GM18520 (cell line): ENCODE data around the gene TNIK.

ENCODE experiments used
- ATAC-seq: cut with Tn5 transposase; IDR thresholded peaks from one replicate; pipeline ENCODE4 v1.9.1; 2021; ENCODE audit not compliant: unreplicated experiment

Gene TNIK

DNA sequence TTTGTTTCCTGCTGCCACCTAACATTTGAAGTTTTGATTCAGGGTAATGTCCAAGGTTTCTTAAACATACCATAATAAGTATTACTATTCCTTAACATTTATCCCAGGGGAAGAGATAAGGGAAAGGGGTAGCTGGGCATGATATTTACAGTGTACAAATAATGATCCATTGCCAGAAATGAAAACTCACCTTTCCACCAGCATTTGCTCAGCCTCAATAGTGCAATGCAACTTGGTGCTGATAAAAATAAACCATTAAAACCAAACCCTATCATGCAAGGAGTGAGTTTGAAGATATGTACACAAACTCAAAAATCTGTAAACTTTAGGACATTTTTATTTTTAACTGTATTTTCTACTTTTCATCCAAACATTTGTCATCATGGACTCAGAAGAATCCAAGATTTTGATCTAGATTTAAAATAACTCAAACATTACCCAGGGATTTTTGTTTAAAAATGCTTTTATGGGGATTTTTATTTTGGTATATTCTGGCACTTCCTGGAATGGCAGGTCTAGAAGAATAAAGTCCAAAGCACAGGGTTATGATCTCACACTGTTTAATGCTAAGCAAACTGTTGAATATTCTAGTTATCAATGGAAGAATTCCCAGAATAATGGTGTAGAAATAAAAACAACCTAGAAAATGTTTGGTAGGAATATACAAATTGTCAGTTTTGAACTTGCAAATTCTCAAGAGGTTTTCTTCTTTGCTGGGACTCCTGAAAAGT is 401.2 kb downstream of the TNIK start:
- ATAC-seq: no peak

DNA sequence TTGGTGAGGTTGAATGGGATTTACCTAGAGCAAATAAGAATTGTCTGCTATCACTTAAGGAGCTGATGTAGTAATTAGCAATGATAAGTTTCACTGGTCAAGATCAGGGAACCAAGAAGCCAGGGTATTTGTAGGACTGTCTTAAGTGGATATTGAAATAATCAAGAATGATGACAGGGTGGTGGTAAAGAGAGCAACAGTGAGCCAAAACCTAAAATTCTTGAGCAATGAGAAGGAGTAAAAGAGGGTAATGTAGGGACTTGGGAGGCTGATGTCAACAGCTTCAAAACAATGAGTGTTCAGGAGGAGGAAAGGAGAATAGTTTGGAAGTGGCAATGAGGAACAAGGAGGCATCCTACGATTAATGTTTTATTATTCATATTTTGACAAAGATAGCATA is 402.1 kb downstream of the TNIK start:
- ATAC-seq: no peak

DNA sequence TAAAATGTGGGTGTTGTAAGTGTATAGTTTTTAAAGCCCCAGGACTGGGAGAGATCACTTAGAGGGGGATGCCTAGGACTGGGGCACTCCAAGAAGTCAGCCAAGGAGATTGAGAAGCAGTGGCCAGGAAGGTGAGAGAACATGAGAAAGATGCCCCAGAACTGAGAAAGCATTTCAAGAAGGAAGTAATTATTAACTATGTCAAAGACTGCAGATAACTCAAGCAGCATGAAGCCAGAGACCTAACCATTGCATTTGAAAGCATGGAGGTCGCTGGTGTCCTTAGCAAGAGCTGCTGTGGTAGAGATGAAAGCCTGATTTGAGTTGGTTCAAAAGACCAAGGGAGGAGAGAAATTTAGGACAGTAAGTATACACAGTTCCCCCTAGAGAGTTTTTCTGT is 403.1 kb downstream of the TNIK start:
- no peak for ATAC-seq

DNA sequence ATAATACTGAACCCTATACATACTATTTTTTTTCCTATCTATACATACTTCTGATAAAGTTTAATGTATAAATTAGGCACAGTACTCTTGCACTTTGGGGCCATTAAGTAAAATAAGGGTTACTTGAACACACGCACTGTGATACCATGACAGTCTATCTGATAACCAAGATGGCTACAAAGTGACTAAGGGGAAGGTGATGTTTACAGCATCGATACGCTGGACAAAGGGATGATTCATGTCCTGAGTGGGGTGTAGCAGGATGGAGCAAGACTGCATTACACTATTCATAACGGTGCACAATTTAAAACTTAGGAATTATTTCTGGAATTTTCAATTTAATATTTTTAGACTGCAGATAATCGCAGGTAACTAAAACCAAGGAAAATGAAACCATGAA is 403.7 kb downstream of the TNIK start:
- ATAC-seq: no peak

DNA sequence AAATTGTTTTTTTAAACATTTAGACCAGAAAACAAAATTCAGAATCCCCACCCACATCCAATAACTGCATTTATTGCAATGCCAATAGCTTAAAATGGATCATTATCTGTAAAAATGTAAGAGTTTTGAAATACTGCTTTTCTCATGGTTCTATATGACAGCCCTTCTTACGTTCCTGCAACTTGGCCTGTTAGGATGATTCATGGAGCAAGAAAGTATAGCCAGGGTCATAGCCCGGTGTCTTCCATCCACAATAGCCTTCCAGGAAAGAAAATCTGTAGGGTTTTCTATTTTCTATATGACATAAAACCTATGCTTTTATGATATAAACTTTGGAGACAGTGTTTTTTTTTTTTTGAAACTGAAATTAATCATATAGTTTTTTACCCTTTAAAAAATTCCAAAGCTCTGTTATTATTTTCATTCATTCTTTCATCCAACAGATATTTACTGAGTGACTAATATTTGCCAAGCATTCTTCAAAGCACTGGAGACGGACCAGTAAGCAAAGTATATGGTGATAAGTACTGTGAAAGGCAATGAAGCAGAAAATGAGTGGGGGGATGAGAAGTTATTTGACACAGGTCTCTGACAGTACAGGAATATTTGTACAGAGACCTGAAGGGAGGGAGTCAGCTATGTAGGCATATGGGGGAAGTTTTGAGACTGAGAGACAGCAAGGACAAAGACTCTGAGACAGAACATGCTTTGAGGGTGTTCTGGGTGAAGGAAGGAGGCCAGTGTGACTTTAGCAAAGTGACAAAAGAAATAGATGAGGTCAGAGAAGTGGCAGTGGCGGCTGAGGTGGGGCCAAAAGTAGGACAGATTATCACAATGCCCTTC is 404.6 kb downstream of the TNIK start:
- no peak for ATAC-seq

DNA sequence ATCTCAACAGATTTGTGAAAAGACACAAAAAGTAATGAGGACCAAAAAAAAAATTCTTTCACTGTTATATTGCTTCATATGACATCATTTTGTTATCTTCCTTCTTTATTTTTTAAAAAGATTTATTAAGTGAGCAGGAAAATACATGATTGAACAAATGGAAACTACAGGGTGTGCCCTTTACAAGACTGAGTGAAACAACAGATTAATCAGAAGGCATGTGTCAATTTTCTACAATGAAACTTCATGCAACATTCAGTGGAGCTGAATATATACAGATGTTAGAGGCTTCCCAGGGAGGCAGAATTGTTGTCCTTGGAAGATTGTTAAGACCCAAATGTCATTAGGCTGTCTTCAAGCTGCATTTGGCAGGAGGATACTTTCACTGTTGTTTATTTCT is 405.3 kb downstream of the TNIK start:
- no peak for ATAC-seq

DNA sequence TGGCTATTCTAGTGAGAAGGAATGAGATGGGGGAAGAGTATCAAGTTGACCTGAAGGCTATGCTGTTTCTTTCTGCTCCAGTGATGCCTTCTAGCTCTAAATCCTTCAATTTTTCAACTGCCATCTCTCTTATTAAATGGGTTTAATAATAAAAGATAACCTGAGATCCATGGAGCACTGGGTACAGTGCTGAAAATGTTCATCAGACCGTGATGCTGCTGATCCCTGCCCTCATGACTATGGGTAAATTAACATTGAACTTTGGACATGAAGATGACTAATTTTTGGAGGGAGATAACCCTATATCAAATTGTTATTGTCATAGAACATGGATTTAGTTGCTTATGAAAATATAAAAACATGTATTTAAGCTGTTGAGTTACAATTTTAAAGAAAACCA is 406.0 kb downstream of the TNIK start:
- ATAC-seq: no peak

DNA sequence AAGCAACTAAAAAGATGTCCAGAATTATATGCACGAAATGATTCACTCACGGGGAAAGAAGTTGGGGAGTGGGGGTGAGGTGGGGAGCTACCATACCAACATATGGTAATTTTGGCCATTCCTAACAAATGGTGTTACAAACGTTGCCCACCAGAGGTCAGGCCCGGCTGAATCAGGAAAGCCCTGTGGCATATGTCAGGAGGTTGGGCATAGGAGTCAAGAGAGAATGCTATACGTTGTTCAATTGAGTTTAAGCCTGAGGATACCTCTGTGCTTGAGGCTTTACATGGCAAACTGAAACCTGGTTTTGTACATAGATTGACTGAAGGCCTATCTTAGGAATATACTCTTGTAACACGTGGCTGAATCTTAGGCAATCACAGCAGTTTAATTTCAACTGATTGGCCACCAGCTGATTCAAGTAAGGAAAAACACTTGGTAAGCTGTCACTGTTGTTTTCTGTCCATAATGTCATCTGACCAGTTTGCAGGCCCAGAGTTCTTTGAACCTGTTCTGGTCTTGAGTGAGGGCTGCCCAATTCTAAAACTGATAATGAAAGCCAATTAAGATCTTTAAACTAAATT is 410.3 kb downstream of the TNIK start:
- ATAC-seq: peak; percentile 63

DNA sequence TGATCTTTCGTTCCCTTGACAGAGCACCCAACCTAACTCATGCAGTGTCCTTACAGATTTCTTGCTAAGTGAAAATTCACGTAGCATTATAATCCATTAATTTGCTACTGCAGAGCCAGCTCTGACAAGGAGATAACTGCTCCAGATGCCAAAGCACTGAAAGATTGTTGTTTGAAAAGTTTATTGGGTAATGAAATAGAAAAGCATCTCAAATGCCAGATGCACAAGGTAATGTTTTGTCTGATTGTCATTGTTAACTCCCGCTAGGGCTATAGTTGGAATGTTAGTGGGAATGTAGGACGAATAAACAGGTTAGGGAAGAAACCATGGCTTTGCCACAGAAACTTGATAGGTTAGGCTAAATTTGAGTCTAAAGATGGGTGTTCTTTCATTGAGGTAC is 413.4 kb downstream of the TNIK start:
- no peak for ATAC-seq

DNA sequence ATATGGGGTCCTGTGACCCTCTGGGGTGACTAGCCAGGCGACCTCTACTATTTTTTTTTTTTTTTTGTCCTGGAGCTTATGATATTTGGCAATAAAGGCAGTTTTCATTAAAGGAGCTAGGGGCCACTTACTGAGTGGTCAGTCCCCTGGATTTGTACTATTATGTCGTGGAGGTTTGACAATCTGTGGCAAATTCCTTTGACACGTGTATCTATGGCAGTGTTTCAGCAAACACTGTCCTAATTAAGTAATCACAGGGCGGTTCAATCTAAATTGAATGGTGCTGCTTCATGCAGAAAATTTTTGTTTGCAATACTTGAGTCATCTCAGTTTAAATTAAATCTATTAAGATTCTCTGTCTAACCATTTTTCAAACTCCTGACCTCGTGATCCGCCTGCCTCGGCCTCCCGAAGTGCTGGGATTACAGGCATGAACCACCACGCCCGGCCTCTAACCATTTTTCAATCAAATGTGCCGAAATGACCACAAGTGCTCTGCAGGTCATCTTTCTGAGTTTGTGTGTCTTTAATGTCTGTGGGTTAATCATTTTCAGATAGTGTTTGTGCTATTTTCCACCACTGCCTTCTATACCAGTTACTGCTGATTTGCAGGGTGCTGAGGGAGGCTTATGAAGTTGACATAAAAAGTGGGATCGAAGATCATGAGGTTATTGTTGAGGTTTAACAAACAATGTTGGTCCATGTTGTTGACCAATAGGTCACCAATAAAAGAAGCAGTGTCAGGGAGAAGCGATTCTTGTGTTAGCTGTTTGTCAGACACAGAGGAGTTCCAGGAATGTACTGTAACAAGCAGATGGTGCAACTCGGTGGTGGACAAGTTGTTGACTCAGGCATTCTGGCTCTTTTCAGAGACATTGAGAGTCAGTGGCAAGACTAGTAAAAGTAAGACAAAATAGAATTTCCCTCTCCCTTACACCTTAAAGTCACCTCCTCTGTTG is 415.1 kb downstream of the TNIK start:
- no peak for ATAC-seq

DNA sequence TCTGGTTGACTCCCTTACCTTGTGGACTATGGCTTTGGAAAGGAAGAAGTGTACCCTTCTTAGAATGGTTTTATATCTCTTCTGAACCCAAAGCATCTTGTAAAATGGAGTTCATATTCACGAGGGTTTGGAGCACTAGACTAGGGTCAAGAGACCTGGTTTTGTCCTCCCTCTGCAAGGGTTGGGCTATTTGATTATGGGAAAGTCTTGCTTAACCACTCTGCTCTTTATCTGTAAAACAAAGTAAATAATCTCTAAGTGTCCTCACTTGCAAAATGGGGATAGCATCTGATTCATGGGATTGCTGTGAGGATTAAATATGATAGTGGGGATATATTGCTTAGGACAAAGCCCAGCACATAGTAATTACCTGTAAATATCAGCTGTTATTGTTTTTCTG is 415.8 kb downstream of the TNIK start:
- no peak for ATAC-seq

DNA sequence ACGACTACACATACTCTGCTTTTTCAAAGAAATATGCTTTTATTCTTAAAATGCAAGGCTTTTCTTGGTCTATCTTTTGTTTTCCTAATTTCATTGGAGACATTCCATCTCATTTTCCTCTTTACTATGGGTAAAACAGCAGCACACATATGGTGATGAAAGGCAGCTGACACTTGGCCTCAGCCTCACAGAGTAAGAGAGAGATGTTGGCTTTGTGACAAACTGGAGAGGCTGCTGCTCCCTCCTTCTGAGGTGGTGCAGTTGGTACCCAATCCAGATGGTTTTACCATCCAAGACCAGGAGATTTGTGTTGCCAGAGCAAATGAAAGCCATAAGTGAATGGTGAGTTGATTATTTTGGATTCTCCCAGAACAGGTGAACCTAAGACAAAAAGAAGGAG is 420.5 kb downstream of the TNIK start:
- ATAC-seq: no peak

DNA sequence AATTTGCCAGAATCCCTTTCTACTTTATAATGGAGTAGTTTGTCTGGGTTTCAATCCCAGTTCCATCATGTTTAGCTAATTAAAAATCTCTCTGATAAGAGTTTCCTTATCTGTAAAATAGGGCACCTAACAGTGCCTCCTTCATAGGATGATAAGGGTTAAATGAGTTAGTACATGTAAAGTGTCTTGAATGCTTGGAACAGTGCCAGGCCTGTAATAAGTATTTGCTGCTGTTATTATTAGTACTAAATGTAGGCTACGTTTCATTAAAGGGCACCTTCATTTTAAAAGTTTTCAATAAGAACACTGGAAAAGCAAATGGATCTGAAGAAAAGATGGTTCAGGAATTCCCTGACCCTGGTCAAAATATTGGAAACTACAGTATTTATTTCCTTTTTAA is 421.9 kb downstream of the TNIK start:
- no peak for ATAC-seq

DNA sequence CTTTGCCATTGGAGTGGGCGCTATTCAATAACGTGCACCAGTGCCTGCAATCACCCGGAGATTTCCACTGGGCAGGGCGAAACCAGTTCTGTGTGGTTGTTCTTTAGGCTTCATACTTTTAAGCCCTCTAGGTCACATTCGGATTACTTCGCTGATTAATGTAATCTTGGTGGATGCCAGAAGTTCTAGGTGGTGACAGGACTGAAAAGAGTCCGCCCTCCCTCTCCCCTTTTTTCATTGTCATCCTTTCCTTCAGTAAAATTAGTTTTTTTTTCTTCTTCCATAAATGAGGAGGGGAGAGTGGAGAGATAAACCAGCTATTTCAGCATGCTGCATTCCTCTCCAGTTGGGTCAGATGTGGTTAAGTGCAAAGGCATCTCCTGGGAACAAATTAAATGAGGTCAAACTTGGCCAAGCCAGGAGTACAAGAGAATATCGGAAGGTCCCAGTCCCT is 431.4 kb downstream of the TNIK start:
- ATAC-seq: no peak

DNA sequence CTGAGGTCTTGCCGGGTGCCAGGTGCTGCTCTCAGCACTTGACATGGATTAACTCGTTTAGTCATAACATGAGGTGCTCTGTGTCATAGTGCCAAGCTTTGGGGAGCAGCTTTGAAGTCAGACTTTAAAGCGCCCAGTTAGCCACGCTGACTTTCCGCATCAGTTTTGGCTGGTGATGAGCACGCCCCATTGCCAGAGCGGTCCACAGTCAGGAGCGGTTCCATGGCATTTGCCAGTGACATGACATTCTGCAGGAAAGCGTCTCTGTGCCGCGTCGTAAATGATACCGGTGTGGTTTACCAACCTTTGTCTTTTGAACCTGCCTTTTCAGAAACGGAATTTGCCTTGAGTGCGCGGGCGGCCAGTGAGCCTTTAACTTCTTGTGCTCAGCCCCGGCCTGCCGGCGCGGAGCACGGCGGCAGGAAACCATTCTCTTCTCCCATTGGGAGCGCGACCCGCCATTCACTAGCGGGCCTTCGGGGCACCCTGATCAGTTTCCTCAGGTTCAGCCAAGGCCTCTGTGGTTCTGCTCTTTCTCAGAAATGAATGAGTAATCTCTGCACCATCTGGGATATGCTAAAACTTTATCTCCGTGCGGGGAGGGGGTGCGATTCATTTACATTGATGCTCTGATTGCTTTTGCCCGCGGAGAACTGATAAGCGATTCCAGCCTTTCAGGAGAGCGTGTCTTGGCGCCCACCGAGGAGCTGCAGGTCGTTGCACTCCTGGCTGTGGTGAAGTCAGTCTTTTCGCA is 432.0 kb downstream of the TNIK start:
- ATAC-seq: no peak

DNA sequence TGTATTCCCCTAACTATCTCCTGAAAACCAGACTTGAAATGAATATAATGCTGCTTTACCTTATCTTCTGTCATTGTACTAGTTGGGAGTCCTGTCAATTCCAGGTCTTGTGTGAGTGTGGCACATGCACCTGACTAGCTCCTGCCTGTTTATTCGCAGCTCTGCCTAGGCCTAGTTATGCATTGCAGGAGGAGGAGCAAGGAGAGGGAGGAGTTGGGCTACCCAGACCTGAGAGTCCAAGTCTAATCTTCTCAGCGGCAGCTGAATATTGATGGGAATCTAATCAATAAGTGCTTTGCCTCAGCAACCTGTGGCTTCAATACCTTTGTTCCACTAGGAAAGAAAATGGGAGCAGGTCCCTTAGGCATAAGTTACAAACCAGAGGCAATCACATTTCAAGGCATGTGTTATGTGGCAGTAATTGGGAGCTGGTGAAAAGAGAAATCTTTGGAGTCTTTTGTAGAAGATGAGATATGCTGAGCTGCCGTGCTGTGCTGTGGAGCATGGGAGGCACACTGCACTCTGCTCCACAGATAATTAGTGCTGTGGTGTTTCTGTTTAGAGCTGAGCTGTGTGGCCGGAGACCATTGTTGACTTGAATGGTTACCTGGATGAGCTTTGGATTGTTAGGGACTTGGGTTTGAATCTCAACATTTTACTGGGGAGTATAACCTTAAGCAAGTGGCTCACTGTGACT is 433.5 kb downstream of the TNIK start, which contains the start of gene SLC2A2:
TSS of gene SLC2A2 (minus strand) at position 124 of the 697 bp plus-strand sequence. CDS start at position 74, 50 bp downstream.
- no peak for ATAC-seq

DNA sequence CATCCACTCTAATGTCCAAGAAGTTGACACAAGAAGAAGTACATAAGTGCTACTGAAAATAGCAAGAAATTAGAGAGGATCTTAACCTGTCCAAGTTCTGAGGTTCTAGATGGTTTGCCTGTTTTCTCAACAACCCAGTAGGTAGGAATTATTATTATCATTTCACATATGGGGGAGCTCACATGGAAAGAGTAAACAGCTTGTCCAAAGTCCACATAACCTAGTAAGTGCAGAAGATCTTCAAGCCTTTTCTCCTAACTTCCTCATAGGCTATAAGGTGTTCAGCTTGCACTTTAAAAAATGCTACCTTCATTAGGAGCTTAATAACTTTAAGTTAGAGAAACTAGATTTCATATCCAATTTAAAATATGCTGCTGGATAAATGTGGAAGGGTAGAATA is 436.6 kb downstream of the TNIK start:
- ATAC-seq: no peak

DNA sequence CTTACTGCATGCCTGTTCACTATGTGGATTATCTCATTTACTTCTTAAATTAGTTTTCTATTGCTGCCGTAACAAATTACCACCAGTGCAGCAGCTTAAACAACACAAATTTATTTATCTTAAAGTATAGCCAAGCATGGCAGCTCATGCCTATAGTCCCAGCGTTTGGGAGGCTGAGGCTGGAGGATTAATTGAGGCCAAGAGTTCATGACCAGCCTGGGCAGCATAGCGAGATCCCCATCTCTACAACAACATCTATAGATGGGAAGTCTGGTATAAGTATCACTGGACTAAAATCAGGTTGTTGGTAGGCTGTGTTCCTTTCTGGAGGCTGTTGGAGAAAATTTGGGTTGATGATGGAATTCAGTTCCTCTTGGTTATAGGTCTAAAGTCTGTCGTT is 438.8 kb downstream of the TNIK start:
- no peak for ATAC-seq

DNA sequence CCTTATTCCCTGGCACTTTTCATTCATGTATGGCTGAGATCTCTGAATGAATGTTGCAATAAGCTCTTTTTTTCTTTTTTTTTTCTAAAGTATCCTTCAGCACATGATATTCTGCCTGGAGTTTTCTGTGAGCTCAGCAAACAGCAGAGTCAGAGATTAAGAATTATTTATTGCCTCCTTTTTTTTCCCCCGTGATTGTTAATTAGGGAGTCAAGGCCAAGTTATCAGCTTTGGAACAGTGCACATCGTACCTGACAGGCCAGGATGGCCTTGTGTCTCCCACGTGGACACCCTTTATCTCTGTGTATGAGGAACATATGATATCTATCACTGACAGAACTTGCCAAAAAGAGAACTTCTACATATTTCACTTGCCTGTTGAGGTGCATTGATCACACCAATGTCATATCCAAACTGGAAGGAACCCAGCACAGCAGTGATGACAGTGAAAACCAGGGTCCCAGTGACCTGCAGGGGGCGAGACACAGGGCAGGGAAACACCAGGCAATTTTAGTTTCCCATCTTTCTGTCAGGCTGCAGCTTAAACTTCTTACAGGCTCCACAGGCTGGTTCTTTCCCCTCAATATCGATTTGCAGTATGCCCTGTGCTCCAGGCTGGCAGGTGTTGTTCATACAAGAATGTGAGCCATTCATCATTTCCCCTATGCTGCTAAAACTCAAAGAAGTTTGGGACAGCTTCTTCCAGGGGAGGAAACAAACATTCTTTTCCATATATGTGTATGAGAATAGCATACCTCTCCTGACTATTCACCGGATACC is 441.9 kb downstream of the TNIK start:
- no peak for ATAC-seq
